ENCODE data around the gene FAM50A.

- TF ChIP-seq CTCF (IDR thresholded peaks at IDR 0.05), result no peak
- TF ChIP-seq POLR2A (IDR thresholded peaks at IDR 0.05), result no peak
Measured at GRCh38 chrX:154459832-154460231, 15.9 kb downstream of the FAM50A start.

All from heart left ventricle (tissue), 13 donors.